Upper lobe of left lung (tissue), 6 donors: ENCODE measurements around the gene RAB40A. TPM values are rescaled to one million over a fixed set of nuclear protein-coding genes. Genes with fewer than 3 reads are reported as not detected.
A peak's percentile ranks its signal among the peaks of the same experiment; 100 is the strongest.

Experiments
- ATAC-seq, 2 donors: fragments of 200-7000 bp; cut with Tn5 transposase; one replicate each; pipeline ENCODE4 v1.9.1; 2022; ENCODE audit warnings: mild to moderate bottlenecking in 2 of 2, moderate library complexity in 2 of 2; ENCODE audit not compliant: low FRiP score in 2 of 2
- DNase-seq, 2 donors: peaks; one replicate each; pipeline ENCODE4 v3.0.0-alpha.2; 2019 to 2020
- H3K27ac ChIP-seq, 4 donors: fragments of 200-600 bp; sonication (generic); one replicate each; pipeline ENCODE4 v1.5.1; 2016 to 2019
- H3K27me3 ChIP-seq, 4 donors: fragments of 200-600 bp; sonication (generic); one replicate each; pipeline ENCODE4 v1.5.1; 2017 to 2019
- H3K36me3 ChIP-seq, 4 donors: fragments of 200-600 bp; sonication (generic); one replicate each; pipeline ENCODE4 v1.5.1; 2016 to 2019
- H3K4me1 ChIP-seq, 4 donors: fragments of 200-600 bp; sonication (generic); one replicate each; pipeline ENCODE4 v1.5.1; 2018 to 2019
- H3K4me3 ChIP-seq, 4 donors: fragments of 200-600 bp; sonication (generic); one replicate each; pipeline ENCODE4 v1.5.1; 2017 to 2019; ENCODE audit warnings: mild to moderate bottlenecking in 2 of 4, moderate library complexity in 1 of 4
- H3K9me3 ChIP-seq, 4 donors: fragments of 200-600 bp; sonication (generic); one replicate each; pipeline ENCODE4 v1.5.1; 2018 to 2019
- EP300 ChIP-seq, 4 donors: sonication (generic); formaldehyde crosslinking; IDR thresholded peaks; one replicate each; pipeline ENCODE4 v1.5.1; 2017; ENCODE audit warnings: antibody characterized with exemption in 4 of 4, control low read depth in 2 of 4
- POLR2A ChIP-seq, 4 donors: fragments of 450-650 bp; IDR thresholded peaks; one replicate each; pipeline ENCODE4 v1.5.1; 2016 to 2017; ENCODE audit warnings: antibody characterized with exemption in 4 of 4, mild to moderate bottlenecking in 2 of 4
- POLR2AphosphoS5 ChIP-seq, 2 donors: sonication (generic); formaldehyde crosslinking; IDR thresholded peaks; one replicate each; pipeline ENCODE4 v1.5.1; 2017; ENCODE audit warnings: antibody characterized with exemption in 2 of 2
- WGBS, 2 donors: methylation state at CpG; one replicate each; pipeline ENCODE4 v1.1.5; 2017 to 2018; 5-methylcytosine and 5-hydroxymethylcytosine counted together
- total RNA-seq, 6 donors: library from RNA; depleted of rRNA in 4 of 6; stranded (reverse); fragments of >200 nt in 4 of 6; gene quantifications; one replicate each; pipeline versions ENCODE4 v1.1.0 to v1.2.1, GENCODE V29; 2016 to 2021
- TF ChIP-seq, protein P1 (sequence below), 6 experiments: fragments of 450-650 bp in 4 of 6; fragments of 200-600 bp in 2 of 6; sonication (generic) in 2 of 6; IDR thresholded peaks; one replicate each; pipeline ENCODE4 v1.5.1; 2016 to 2019; ENCODE audit warnings: antibody characterized with exemption in 6 of 6
- donor health status: DM: no; HTN: no; CAD: no; lungs with moderate emphysema.
- donor health status: DM: no; HTN: yes; CAD: no; lungs with severe emphysema.

RAB40A gene
- total RNA-seq, 6 donors from 2014 or later = 0.24 to 3.1 (median 0.56) TPM

DNA sequence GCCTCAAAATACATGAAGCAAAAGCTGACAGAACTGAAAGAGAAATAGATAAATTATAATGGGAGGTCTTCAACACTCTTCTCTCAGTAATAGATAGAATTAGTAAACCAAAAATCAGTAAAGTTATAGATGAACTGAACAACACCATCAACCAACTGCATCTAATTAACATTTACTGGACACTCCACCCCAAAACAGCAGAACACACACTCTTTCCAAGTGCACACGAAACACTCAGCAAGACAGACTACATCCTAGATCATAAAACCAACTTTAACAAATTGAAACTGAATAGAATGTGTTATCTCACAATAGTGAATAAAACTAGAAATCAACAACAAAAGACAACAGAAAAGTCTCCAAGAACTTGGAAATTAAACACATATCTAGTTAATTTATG lies 41.0 kb upstream of the RAB40A start:
- H3K4me1 ChIP-seq = no peaks in the 10 kb centered on the region
- TF ChIP-seq POLR2AphosphoS5 (IDR thresholded peaks at IDR 0.05) = no peak
- TF ChIP-seq, protein P1, sequence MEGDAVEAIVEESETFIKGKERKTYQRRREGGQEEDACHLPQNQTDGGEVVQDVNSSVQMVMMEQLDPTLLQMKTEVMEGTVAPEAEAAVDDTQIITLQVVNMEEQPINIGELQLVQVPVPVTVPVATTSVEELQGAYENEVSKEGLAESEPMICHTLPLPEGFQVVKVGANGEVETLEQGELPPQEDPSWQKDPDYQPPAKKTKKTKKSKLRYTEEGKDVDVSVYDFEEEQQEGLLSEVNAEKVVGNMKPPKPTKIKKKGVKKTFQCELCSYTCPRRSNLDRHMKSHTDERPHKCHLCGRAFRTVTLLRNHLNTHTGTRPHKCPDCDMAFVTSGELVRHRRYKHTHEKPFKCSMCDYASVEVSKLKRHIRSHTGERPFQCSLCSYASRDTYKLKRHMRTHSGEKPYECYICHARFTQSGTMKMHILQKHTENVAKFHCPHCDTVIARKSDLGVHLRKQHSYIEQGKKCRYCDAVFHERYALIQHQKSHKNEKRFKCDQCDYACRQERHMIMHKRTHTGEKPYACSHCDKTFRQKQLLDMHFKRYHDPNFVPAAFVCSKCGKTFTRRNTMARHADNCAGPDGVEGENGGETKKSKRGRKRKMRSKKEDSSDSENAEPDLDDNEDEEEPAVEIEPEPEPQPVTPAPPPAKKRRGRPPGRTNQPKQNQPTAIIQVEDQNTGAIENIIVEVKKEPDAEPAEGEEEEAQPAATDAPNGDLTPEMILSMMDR (IDR thresholded peaks at IDR 0.05) = no peak
- TF ChIP-seq EP300 (IDR thresholded peaks at IDR 0.05) = no peak
- no peak for TF ChIP-seq POLR2A (IDR thresholded peaks at IDR 0.05)
- 58 to 90% methylated on average over 1 of the region's 1 CpG for WGBS, 2 donors
- DNase-seq (no peak), ATAC-seq (no peak)
- H3K36me3 ChIP-seq = no peaks in the 10 kb centered on the region
- no peaks in the 10 kb centered on the region for H3K9me3 ChIP-seq
- H3K27ac ChIP-seq = no peak overlapping the region
- no peak overlapping the region for H3K4me3 ChIP-seq
- H3K27me3 ChIP-seq = no peaks in the 10 kb centered on the region

DNA sequence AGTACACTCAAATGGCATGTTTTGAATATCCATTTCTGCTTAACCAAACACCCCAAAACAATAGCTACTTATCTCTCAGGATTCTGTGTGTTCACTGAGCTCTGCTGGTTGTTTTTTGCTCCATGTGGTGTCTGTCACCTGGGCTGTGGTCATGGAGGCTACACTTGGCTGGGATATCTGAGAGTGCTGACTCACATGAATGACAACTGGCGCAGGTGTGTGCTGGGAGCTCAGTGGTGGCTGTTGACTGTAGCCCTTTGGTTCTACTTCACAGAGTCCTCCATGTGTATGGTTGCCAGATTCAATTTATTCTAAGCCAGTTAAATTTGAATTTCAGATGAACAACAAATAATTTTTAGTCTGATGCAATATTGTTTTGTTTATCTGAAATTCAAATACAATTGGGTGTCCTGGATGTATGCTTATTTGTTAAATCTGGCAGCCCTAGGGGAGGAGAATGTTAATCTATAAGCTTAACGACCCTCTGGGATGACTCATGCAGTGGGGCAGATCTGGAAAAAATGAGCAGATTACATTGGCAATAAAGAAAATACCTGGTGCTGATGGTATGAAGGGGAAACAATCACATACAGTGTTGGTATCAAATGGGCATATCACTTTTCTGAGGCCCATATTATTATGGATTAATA lies 37.8 kb upstream of the RAB40A start:
- Histone ChIP-seq H3K27me3 (no peaks in the 10 kb centered on the region), H3K4me1 (no peaks in the 10 kb centered on the region), H3K9me3 (no peaks in the 10 kb centered on the region), H3K27ac (no peak overlapping the region), H3K36me3 (no peaks in the 10 kb centered on the region), H3K4me3 (no peak overlapping the region)
- no peak for DNase-seq
- 58 to 67% methylated on average over 2 of the region's 2 CpGs for WGBS, 2 donors
- TF ChIP-seq POLR2AphosphoS5 (IDR thresholded peaks at IDR 0.05) = no peak
- TF ChIP-seq, protein P1 (IDR thresholded peaks at IDR 0.05) = no peak
- no peak for TF ChIP-seq EP300 (IDR thresholded peaks at IDR 0.05)
- no peak for ATAC-seq

GRCh38 chrX:103554687-103555424 lies 35.6 kb upstream of the RAB40A start:
- H3K36me3 ChIP-seq = no peaks in the 10 kb centered on the region
- no peak overlapping the region for H3K27ac ChIP-seq
- H3K4me3 ChIP-seq = peak overlapping the region in 3 of 4 donors; percentile 17 to 41 (median 34)
- WGBS, 2 donors = 26 to 37% methylated on average over 3 to 19 of the region's 19 CpGs
- DNase-seq (peak in 1 of 2 donors; percentile 26), ATAC-seq (peak in 1 of 2 donors; percentile 34)
- no peaks in the 10 kb centered on the region for H3K4me1 ChIP-seq
- no peaks in the 10 kb centered on the region for H3K27me3 ChIP-seq
- no peaks in the 10 kb centered on the region for H3K9me3 ChIP-seq
- no peak for TF ChIP-seq EP300 (IDR thresholded peaks at IDR 0.05)
- no peak for TF ChIP-seq POLR2AphosphoS5 (IDR thresholded peaks at IDR 0.05)
- TF ChIP-seq POLR2A (IDR thresholded peaks at IDR 0.05) = no peak
- TF ChIP-seq, protein P1 (IDR thresholded peaks at IDR 0.05) = no peak

- Histone ChIP-seq H3K27me3 (no peaks in the 10 kb centered on the region), H3K4me3 (no peak overlapping the region), H3K36me3 (no peaks in the 10 kb centered on the region), H3K9me3 (no peaks in the 10 kb centered on the region), H3K4me1 (no peaks in the 10 kb centered on the region), H3K27ac (no peak overlapping the region)
- 79 to 92% methylated on average over 1 of the region's 1 CpG for WGBS, 2 donors
- TF ChIP-seq POLR2AphosphoS5 (IDR thresholded peaks at IDR 0.05) (no peak), EP300 (IDR thresholded peaks at IDR 0.05) (no peak), POLR2A (IDR thresholded peaks at IDR 0.05) (no peak)
- TF ChIP-seq, protein P1 (IDR thresholded peaks at IDR 0.05) = no peak
- no peak for DNase-seq
- ATAC-seq = no peak
Observed at GRCh38 chrX:103552236-103552635, 32.9 kb upstream of the RAB40A start.
